ENCODE measurements around the gene KDM8. TPM values are rescaled to one million over a fixed set of nuclear protein-coding genes. Genes with fewer than 3 reads are reported as not detected.

KDM8 gene
- total RNA-seq, 1 experiment from 2014 or later: 10.9 TPM

DNA sequence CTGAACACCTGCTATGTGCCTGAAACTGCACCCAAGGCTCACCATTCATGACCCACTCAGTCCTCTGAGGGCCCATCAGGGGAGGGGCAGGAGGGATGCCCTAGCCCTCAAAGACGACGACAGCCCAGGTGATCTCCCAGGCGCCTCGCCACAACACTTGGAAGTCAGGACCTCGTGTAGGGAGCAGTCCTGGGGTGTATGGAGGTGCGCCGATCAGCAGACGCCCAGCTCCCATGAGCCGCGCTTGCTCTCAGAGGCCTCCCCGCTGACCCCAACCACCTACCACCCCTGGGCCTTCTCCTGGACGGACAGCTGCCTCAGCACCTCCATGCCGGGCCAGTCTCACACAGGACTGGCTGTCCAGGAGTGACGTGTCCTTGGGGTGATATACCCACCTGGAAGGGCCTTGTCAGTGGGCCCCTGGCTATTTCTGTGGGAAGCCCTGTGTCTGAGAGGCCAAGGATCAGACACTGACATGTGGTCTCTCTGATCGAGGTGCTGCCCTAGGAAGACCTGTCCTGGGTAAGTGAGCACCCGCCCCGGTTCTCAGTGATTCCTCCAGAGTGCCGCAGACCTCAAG lies 26.7 kb downstream of the KDM8 start (continued):
- TF ChIP-seq ZNF219 (CRISPR knock-in tag; IDR thresholded peaks at IDR 0.05; ENCODE audit: borderline replicate concordance): no peak

DNA sequence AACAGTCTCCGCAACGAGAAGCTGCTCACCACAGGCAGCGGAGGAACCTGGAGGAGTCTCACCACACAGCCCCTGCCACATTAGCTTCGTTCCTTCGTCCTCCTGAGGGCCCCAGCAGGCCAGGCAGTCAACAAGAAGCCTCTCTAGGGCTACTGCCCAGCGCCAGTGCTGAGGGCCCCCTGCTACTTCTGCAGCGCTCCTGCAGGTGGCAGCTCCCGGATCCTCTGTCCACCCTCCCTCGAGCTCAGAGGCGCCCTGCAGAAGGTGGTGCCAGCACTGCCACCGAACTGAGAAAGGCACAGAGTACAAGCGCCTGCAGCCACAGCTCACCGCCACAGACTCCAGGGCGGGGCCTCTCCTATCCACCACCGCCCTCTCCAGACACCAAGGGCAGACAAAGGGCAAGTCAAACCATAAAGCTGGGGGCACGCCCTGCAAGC lies 27.3 kb downstream of the KDM8 start:
- Mint-ChIP-seq H3K4me1 (0 out of 2 replicates have a peak, but pooled peaks cover 6% of the 10 kb centered on the region), H3K4me3 (no peak overlapping the region), H3K27me3 (ENCODE audit: low read depth) (no peaks in the 10 kb centered on the region), H3K9me3 (no peaks in the 10 kb centered on the region), H3K36me3 (no peaks in the 10 kb centered on the region), H3K27ac (no peak overlapping the region)
- no peak for TF ChIP-seq GRHL2 (CRISPR knock-in tag; IDR thresholded peaks at IDR 0.05; ENCODE audit: insufficient replicate concordance, severe bottlenecking)
- TF ChIP-seq SOX15 (CRISPR knock-in tag; IDR thresholded peaks at IDR 0.05): no peak
- no peak; the same call in 1 of the 2 replicates for ATAC-seq
- POLR2A ChIA-PET: interaction anchor here (0.7 kb wide), 1 partner anchor 96 kb away, joined by 3 read pairs; no protein-coding TSS in a partner anchor
- peak; percentile 10 for DNase-seq (ENCODE audit: low spot score)
- CTCF ChIA-PET: interaction anchor here (1.3 to 2.5 kb wide), 4 partner anchors 51 to 145 kb away, joined by 4 to 16 read pairs (median 8); no protein-coding TSS in a partner anchor

DNA sequence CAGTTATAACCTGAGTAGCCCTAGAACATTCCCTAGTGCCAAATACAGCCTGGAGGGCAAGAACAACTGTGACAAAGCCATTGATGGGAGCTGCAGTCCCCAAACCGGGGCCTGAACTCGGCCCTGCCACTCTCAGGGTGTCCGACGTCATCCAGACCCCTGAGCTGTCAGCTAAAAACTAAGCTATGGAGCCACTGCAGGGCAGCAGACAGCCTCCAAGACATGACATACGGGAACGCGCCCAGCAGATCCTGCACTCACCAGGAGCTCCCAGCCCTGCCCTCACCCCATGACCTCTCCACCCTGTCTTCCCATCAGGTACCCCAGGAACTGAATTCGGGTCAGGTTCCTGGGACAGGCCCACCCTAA lies 28.4 kb downstream of the KDM8 start:
- POLR2A ChIA-PET: no interaction called here
- no peaks in the 10 kb centered on the region for H3K9me3 Mint-ChIP-seq

DNA sequence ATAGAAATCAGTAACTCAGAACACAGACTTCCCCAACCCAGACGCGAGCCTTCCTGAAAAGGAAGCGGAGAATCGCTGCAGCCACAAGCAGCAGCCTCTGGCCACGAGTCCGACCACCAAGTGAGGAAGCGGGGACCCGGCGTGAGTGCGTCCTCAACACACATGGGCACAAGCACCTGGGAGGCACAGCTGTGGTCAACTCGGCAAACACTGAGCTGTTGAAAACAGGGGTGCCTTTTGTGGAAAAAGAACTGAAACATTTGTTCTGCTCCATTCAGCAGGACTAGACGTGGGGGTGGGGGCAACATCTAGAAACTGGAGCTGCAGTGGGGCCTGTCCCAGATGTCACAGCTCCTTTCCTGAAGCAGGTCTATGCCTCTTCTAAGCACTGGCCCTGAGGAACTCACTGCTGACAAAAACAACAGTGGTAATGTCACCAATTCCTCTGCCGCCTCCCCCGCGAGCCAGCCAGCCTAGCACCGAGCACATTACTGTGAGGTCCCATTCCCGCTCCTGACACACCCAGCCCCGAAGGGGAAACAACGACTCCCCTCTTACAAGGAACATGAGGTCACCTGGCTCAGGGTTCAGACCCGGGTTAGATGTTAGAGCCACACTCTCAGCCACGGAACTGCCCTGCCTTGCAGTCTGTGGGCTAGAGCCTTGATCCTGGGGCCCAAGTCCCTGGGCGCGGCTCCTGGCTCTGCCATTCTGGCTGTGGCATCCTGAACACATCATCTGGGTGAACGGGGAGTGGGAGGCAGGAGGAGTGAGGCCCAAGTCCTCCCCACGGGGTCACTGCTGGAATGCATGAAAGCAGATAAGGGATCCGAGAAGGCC lies 29.0 kb downstream of the KDM8 start:
- Mint-ChIP-seq H3K36me3 (no peaks in the 10 kb centered on the region), H3K27me3 (ENCODE audit: low read depth) (no peaks in the 10 kb centered on the region), H3K4me3 (no peak overlapping the region), H3K27ac (no peak overlapping the region), H3K9me3 (no peaks in the 10 kb centered on the region), H3K4me1 (peaks cover 14% of the 10 kb centered on the region)
- TF ChIP-seq, protein P1, sequence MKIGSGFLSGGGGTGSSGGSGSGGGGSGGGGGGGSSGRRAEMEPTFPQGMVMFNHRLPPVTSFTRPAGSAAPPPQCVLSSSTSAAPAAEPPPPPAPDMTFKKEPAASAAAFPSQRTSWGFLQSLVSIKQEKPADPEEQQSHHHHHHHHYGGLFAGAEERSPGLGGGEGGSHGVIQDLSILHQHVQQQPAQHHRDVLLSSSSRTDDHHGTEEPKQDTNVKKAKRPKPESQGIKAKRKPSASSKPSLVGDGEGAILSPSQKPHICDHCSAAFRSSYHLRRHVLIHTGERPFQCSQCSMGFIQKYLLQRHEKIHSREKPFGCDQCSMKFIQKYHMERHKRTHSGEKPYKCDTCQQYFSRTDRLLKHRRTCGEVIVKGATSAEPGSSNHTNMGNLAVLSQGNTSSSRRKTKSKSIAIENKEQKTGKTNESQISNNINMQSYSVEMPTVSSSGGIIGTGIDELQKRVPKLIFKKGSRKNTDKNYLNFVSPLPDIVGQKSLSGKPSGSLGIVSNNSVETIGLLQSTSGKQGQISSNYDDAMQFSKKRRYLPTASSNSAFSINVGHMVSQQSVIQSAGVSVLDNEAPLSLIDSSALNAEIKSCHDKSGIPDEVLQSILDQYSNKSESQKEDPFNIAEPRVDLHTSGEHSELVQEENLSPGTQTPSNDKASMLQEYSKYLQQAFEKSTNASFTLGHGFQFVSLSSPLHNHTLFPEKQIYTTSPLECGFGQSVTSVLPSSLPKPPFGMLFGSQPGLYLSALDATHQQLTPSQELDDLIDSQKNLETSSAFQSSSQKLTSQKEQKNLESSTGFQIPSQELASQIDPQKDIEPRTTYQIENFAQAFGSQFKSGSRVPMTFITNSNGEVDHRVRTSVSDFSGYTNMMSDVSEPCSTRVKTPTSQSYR (CRISPR knock-in tag; IDR thresholded peaks at IDR 0.05): no peak
- TF ChIP-seq ELF4 (CRISPR knock-in tag; IDR thresholded peaks at IDR 0.05; ENCODE audit: low read depth): no peak
- no peak for TF ChIP-seq ETV6 (CRISPR knock-in tag; IDR thresholded peaks at IDR 0.05)
- no peak for TF ChIP-seq ZNF138 (CRISPR knock-in tag; conservative IDR thresholded peaks at IDR 0.05)
- TF ChIP-seq EMX1 (CRISPR knock-in tag; IDR thresholded peaks at IDR 0.05): no peak
- no peak for TF ChIP-seq ATF1 (CRISPR knock-in tag; IDR thresholded peaks at IDR 0.05)
- TF ChIP-seq, protein P2, sequence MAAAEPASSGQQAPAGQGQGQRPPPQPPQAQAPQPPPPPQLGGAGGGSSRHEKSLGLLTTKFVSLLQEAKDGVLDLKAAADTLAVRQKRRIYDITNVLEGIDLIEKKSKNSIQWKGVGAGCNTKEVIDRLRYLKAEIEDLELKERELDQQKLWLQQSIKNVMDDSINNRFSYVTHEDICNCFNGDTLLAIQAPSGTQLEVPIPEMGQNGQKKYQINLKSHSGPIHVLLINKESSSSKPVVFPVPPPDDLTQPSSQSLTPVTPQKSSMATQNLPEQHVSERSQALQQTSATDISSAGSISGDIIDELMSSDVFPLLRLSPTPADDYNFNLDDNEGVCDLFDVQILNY (CRISPR knock-in tag; IDR thresholded peaks at IDR 0.05): no peak
- TF ChIP-seq PRRX2 (CRISPR knock-in tag; IDR thresholded peaks at IDR 0.05): no peak
- TF ChIP-seq, protein P3, sequence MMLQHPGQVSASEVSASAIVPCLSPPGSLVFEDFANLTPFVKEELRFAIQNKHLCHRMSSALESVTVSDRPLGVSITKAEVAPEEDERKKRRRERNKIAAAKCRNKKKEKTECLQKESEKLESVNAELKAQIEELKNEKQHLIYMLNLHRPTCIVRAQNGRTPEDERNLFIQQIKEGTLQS (CRISPR knock-in tag; conservative IDR thresholded peaks at IDR 0.05): no peak
- TF ChIP-seq, protein P4, sequence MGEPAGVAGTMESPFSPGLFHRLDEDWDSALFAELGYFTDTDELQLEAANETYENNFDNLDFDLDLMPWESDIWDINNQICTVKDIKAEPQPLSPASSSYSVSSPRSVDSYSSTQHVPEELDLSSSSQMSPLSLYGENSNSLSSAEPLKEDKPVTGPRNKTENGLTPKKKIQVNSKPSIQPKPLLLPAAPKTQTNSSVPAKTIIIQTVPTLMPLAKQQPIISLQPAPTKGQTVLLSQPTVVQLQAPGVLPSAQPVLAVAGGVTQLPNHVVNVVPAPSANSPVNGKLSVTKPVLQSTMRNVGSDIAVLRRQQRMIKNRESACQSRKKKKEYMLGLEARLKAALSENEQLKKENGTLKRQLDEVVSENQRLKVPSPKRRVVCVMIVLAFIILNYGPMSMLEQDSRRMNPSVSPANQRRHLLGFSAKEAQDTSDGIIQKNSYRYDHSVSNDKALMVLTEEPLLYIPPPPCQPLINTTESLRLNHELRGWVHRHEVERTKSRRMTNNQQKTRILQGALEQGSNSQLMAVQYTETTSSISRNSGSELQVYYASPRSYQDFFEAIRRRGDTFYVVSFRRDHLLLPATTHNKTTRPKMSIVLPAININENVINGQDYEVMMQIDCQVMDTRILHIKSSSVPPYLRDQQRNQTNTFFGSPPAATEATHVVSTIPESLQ (CRISPR knock-in tag; IDR thresholded peaks at IDR 0.05): no peak
- TF ChIP-seq, protein P5, sequence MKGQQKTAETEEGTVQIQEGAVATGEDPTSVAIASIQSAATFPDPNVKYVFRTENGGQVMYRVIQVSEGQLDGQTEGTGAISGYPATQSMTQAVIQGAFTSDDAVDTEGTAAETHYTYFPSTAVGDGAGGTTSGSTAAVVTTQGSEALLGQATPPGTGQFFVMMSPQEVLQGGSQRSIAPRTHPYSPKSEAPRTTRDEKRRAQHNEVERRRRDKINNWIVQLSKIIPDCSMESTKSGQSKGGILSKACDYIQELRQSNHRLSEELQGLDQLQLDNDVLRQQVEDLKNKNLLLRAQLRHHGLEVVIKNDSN (CRISPR knock-in tag; IDR thresholded peaks at IDR 0.05): no peak
- TF ChIP-seq ZNF263 (CRISPR knock-in tag; IDR thresholded peaks at IDR 0.05; ENCODE audit: low read depth): no peak
- no peak for TF ChIP-seq HMGA2 (CRISPR knock-in tag; IDR thresholded peaks at IDR 0.05)
- TF ChIP-seq TEAD4 (CRISPR knock-in tag; IDR thresholded peaks at IDR 0.05): no peak
- TF ChIP-seq ZNF423 (CRISPR knock-in tag; IDR thresholded peaks at IDR 0.05): no peak
- no peak for DNase-seq (ENCODE audit: low spot score)
- CTCF ChIA-PET: interaction anchor here (1.0 to 1.3 kb wide), 4 partner anchors 53 to 136 kb away, joined by 3 to 4 read pairs (median 3); no protein-coding TSS in a partner anchor
- ATAC-seq: no peak
- POLR2A ChIA-PET: no interaction called here

More for the DNA sequence above, 28.4 kb downstream of the KDM8 start:
- DNase-seq (ENCODE audit: low spot score) (no peak), ATAC-seq (no peak)
- Mint-ChIP-seq H3K36me3 (no peaks in the 10 kb centered on the region), H3K27me3 (ENCODE audit: low read depth) (no peaks in the 10 kb centered on the region), H3K4me1 (peaks cover 8% of the 10 kb centered on the region; the same call in 1 of the 2 replicates), H3K27ac (no peak overlapping the region), H3K4me3 (no peak overlapping the region)
- CTCF ChIA-PET: interaction anchor here (1.1 to 1.9 kb wide), 4 partner anchors 52 to 144 kb away, joined by 3 to 4 read pairs (median 4); no protein-coding TSS in a partner anchor
- TF ChIP-seq ESRRA (CRISPR knock-in tag; IDR thresholded peaks at IDR 0.05; ENCODE audit: borderline replicate concordance): no peak
- TF ChIP-seq NFE2L1 (CRISPR knock-in tag; IDR thresholded peaks at IDR 0.05): no peak
- TF ChIP-seq CREB1 (CRISPR knock-in tag; IDR thresholded peaks at IDR 0.05): no peak
